COLO668 (cell line): Measurements from ENCODE around the gene ADGRG3.
A peak's percentile ranks its signal among the peaks of the same experiment; 100 is the strongest.
"Not testable (repeated sequence)": the region's sequence is repeated elsewhere in the genome, so short reads cannot be mapped to it uniquely, and the experiment has no call there.

ENCODE experiments used
- DNase-seq: peaks from one replicate; lab custom pipeline; 2025; ENCODE audit not compliant: unreplicated experiment; lab: John Stamatoyannopoulos, UW

Gene ADGRG3

GRCh38 chr16:57712569-57712968 lies 44.5 kb downstream of the ADGRG3 start:
- not testable (repeated sequence) for DNase-seq

GRCh38 chr16:57713596-57713995 lies 45.5 kb downstream of the ADGRG3 start:
- DNase-seq, result no peak

- DNase-seq, result no peak
Measured at GRCh38 chr16:57714047-57714446, 45.9 kb downstream of the ADGRG3 start.

GRCh38 chr16:57720142-57720575 lies 52.1 kb downstream of the ADGRG3 start:
- peak; percentile 71 for DNase-seq

- DNase-seq, result no peak
Measured at GRCh38 chr16:57721356-57722209, 53.5 kb downstream of the ADGRG3 start.

- no peak for DNase-seq
Measured at GRCh38 chr16:57722210-57722499, 54.0 kb downstream of the ADGRG3 start.

GRCh38 chr16:57722651-57723050 lies 54.5 kb downstream of the ADGRG3 start:
- DNase-seq, result no peak

GRCh38 chr16:57723170-57723569 lies 55.1 kb downstream of the ADGRG3 start:
- no peak for DNase-seq

- no peak for DNase-seq
Measured at GRCh38 chr16:57724531-57724930, 56.4 kb downstream of the ADGRG3 start.

GRCh38 chr16:57725151-57725550 lies 57.0 kb downstream of the ADGRG3 start:
- no peak for DNase-seq

GRCh38 chr16:57725554-57725953 lies 57.4 kb downstream of the ADGRG3 start:
- DNase-seq, result no peak

GRCh38 chr16:57725976-57726375 lies 57.9 kb downstream of the ADGRG3 start:
- DNase-seq, result no peak

- DNase-seq, result no peak
Measured at GRCh38 chr16:57726433-57726947, 58.4 kb downstream of the ADGRG3 start.

- DNase-seq, result no peak
Measured at GRCh38 chr16:57727610-57728009, 59.5 kb downstream of the ADGRG3 start.

- no peak for DNase-seq
Measured at GRCh38 chr16:57728336-57729181, 60.5 kb downstream of the ADGRG3 start.

GRCh38 chr16:57729182-57729484 lies 61.0 kb downstream of the ADGRG3 start:
- no peak for DNase-seq

GRCh38 chr16:57729852-57730251 lies 61.7 kb downstream of the ADGRG3 start:
- not testable (repeated sequence) for DNase-seq

- DNase-seq, result no peak
Measured at GRCh38 chr16:57730771-57731730, 62.9 kb downstream of the ADGRG3 start.

GRCh38 chr16:57732037-57732436 lies 63.9 kb downstream of the ADGRG3 start:
- no peak for DNase-seq

GRCh38 chr16:57732714-57733113 lies 64.6 kb downstream of the ADGRG3 start:
- no peak for DNase-seq

GRCh38 chr16:57734308-57734924 lies 66.3 kb downstream of the ADGRG3 start:
- no peak for DNase-seq
